GM23338 (cell line): ENCODE data around the gene MACO1. TPM values are rescaled to one million over a fixed set of nuclear protein-coding genes. Genes with fewer than 3 reads are reported as not detected.

ENCODE experiments used
- ATAC-seq: fragments of 200-7000 bp; cut with Tn5 transposase; 3 replicates; pipeline ENCODE4 v1.9.1; 2020
- DNase-seq: peaks from one replicate; pipeline ENCODE4 v3.0.0-alpha.2; 2015; ENCODE audit warnings: low spot score
- H2AFZ ChIP-seq: fragments of 200-600 bp; sonication (generic); 2 replicates; pipeline ENCODE4 v1.8.0; 2016; ENCODE audit warnings: antibody characterized with exemption, mild to moderate bottlenecking, moderate library complexity
- H3F3A ChIP-seq: fragments of 200-600 bp; sonication (generic); replicated peaks from 2 replicates; pipeline ENCODE4 v1.8.0; 2017; ENCODE audit warnings: antibody characterized with exemption, mixed run types, low read depth
- H3K27ac ChIP-seq: fragments of 200-600 bp; sonication (generic); 2 replicates; pipeline ENCODE4 v1.6.1; 2016; ENCODE audit warnings: low read depth
- H3K27me3 ChIP-seq: fragments of 200-600 bp; sonication (generic); 2 replicates; pipeline ENCODE4 v1.8.0; 2016; ENCODE audit warnings: mild to moderate bottlenecking, mixed run types, moderate library complexity; ENCODE audit not compliant: insufficient read depth
- H3K36me3 ChIP-seq: fragments of 200-600 bp; sonication (generic); 2 replicates; pipeline ENCODE4 v1.8.0; 2016; ENCODE audit warnings: mild to moderate bottlenecking; ENCODE audit not compliant: insufficient read depth
- H3K4me1 ChIP-seq: fragments of 200-600 bp; sonication (generic); 2 replicates; pipeline ENCODE4 v1.8.0; 2016; ENCODE audit warnings: mild to moderate bottlenecking, moderate library complexity; ENCODE audit not compliant: insufficient read depth
- H3K4me2 ChIP-seq: fragments of 200-600 bp; sonication (generic); 2 replicates; pipeline ENCODE4 v1.7.1; 2017; ENCODE audit warnings: mixed run types
- H3K4me3 ChIP-seq: fragments of 200-600 bp; sonication (generic); 2 replicates; pipeline ENCODE4 v1.6.1; 2016; ENCODE audit warnings: mixed run types
- H3K79me2 ChIP-seq: fragments of 200-600 bp; sonication (generic); replicated peaks from 2 replicates; pipeline ENCODE4 v1.8.0; 2017; ENCODE audit warnings: mild to moderate bottlenecking; ENCODE audit not compliant: insufficient read depth
- H3K9me2 ChIP-seq: fragments of 200-600 bp; sonication (generic); 2 replicates; pipeline ENCODE4 v1.8.0; 2017; ENCODE audit not compliant: insufficient read depth
- H4K20me1 ChIP-seq: fragments of 200-600 bp; sonication (generic); replicated peaks from 2 replicates; pipeline ENCODE4 v1.8.0; 2017; ENCODE audit warnings: mild to moderate bottlenecking; ENCODE audit not compliant: insufficient read depth
- H3K27ac Mint-ChIP-seq: 2 replicates; pipeline ENCODE4 v1.8.0; 2020; ENCODE audit warnings: inconsistent platforms, mild to moderate bottlenecking, moderate library complexity, mixed read lengths
- H3K27me3 Mint-ChIP-seq: 3 replicates; pipeline ENCODE4 v1.8.0; 2022; ENCODE audit warnings: low read depth, mild to moderate bottlenecking, moderate library complexity, mixed read lengths, inconsistent platforms; ENCODE audit not compliant: insufficient read depth, poor library complexity
- H3K36me3 Mint-ChIP-seq: 3 replicates; pipeline ENCODE4 v1.8.0; 2021; ENCODE audit warnings: low read depth, mild to moderate bottlenecking, inconsistent platforms, moderate library complexity, mixed read lengths
- H3K4me1 Mint-ChIP-seq: 3 replicates; pipeline ENCODE4 v1.8.0; 2020; ENCODE audit warnings: mild to moderate bottlenecking, inconsistent platforms, mixed read lengths
- H3K4me3 Mint-ChIP-seq: 3 replicates; pipeline ENCODE4 v1.8.0; 2021; ENCODE audit warnings: moderate library complexity, mild to moderate bottlenecking, inconsistent platforms, mixed read lengths
- H3K9me3 Mint-ChIP-seq: 3 replicates; pipeline ENCODE4 v1.8.0; 2020; ENCODE audit warnings: moderate library complexity, mild to moderate bottlenecking, inconsistent platforms, mixed read lengths
- CREB1 ChIP-seq: fragments of 250-450 bp; sonication (Bioruptor Pico); IDR thresholded peaks from 2 replicates; pipeline ENCODE4 v1.5.0; 2020; ENCODE audit warnings: low read depth, mild to moderate bottlenecking, moderate library complexity
- CTCF ChIP-seq, 2 experiments: fragments of 200-600 bp in 1 of 2; sonication (generic) in 1 of 2; conservative IDR thresholded peaks; 2 replicates each; pipeline versions ENCODE4 v1.5.1 to v1.6.1; 2016 to 2017; ENCODE audit warnings: antibody characterized with exemption in 2 of 2, low read depth in 2 of 2, mild to moderate bottlenecking in 2 of 2, moderate library complexity in 1 of 2
- ETS1 ChIP-seq: IDR thresholded peaks from 2 replicates; pipeline ENCODE4 v1.6.1; 2016; ENCODE audit warnings: antibody characterized with exemption
- EZH2 ChIP-seq: fragments of 200-600 bp; sonication (generic); IDR thresholded peaks from one replicate; pipeline ENCODE4 v1.8.0; 2017; ENCODE audit warnings: antibody characterized with exemption, mild to moderate bottlenecking, low read depth; ENCODE audit not compliant: unreplicated experiment
- EZH2phosphoT487 ChIP-seq: fragments of 200-600 bp; sonication (generic); IDR thresholded peaks from one replicate; pipeline ENCODE4 v1.8.1; 2018; ENCODE audit warnings: antibody characterized with exemption; ENCODE audit not compliant: unreplicated experiment
- JUNB ChIP-seq: IDR thresholded peaks from one replicate; pipeline ENCODE4 v1.6.1; 2016; ENCODE audit warnings: antibody characterized with exemption; ENCODE audit not compliant: unreplicated experiment
- NANOG ChIP-seq: IDR thresholded peaks from 2 replicates; pipeline ENCODE4 v1.6.1; 2016; ENCODE audit warnings: antibody characterized with exemption, borderline replicate concordance
- POLR2AphosphoS5 ChIP-seq: IDR thresholded peaks from 2 replicates; pipeline ENCODE4 v1.6.1; 2016; ENCODE audit warnings: antibody characterized with exemption, low read depth
- REST ChIP-seq: IDR thresholded peaks from one replicate; pipeline ENCODE4 v1.6.1; 2018; ENCODE audit warnings: antibody characterized with exemption; ENCODE audit not compliant: unreplicated experiment
- STAT1 ChIP-seq: IDR thresholded peaks from one replicate; pipeline ENCODE4 v1.6.1; 2016; ENCODE audit warnings: antibody characterized with exemption; ENCODE audit not compliant: unreplicated experiment
- ZNF114 ChIP-seq: fragments of 250-450 bp; sonication (Bioruptor Pico); IDR thresholded peaks from 2 replicates; pipeline ENCODE4 v1.5.0; 2020; ENCODE audit warnings: mild to moderate bottlenecking, moderate library complexity
- ZNF331 ChIP-seq: fragments of 250-450 bp; sonication (Bioruptor Pico); IDR thresholded peaks from 2 replicates; pipeline ENCODE4 v1.5.0; 2020; ENCODE audit warnings: low read depth, mild to moderate bottlenecking, moderate library complexity
- ZNF462 ChIP-seq: fragments of 250-450 bp; sonication (Bioruptor Pico); IDR thresholded peaks from 2 replicates; pipeline ENCODE4 v1.5.0; 2020; ENCODE audit warnings: mild to moderate bottlenecking, moderate library complexity
- polyA plus RNA-seq: library from polyadenylated mRNA; unstranded; fragments of >200 nt; fragmentation: Nextera tagmentation; extraction: Ambion mirVana; gene quantifications from 2 replicates; pipeline ENCODE4 v1.2.1, GENCODE V29; 2016
- total RNA-seq: library from RNA; depleted of rRNA; stranded (reverse); fragments of >200 nt; shearing (Covaris generic); gene quantifications from 2 replicates; pipeline ENCODE4 v1.2.3, GENCODE V29; 2014

MACO1 gene
- total and polyA plus RNA-seq, 2 experiments from 2014 or later = 9.8 to 10.6 TPM

- ATAC-seq (no peak), DNase-seq (no peak)
- Histone ChIP-seq H3K27ac (0 out of 2 replicates have a peak overlapping the region, but pooled peaks have one; percentile 4), H3K4me3 (no peak overlapping the region), H3K4me2 (no peak overlapping the region), H3K79me2 (peaks cover 4% of the 10 kb centered on the region), H2AFZ (no peak overlapping the region), H4K20me1 (peaks cover 9% of the 10 kb centered on the region; the same call in 1 of the 2 replicates), H3K9me2 (no peaks in the 10 kb centered on the region), H3K27me3 (no peaks in the 10 kb centered on the region), H3K36me3 (no peaks in the 10 kb centered on the region), H3K4me1 (peaks cover 30% of the 10 kb centered on the region), H3F3A (no peaks in the 10 kb centered on the region)
- Mint-ChIP-seq H3K9me3 (no peaks in the 10 kb centered on the region), H3K27ac (peak overlapping the region; percentile 42; the same call in 1 of the 2 replicates), H3K36me3 (peaks cover 8% of the 10 kb centered on the region; the same call in 1 of the 3 replicates), H3K4me1 (peaks cover 22% of the 10 kb centered on the region), H3K4me3 (no peak overlapping the region), H3K27me3 (no peaks in the 10 kb centered on the region)
- TF ChIP-seq STAT1 (no peak), ETS1 (no peak), JUNB (no peak), EZH2 (no peak), ZNF331 (CRISPR knock-in tag) (no peak), ZNF114 (CRISPR knock-in tag) (no peak), REST (no peak), NANOG (no peak), ZNF462 (CRISPR knock-in tag) (no peak), POLR2AphosphoS5 (no peak), EZH2phosphoT487 (no peak), CTCF (conservative IDR thresholded peaks at IDR 0.05; ENCODE audit: low read depth in 2 of 2) (no peak), CREB1 (CRISPR knock-in tag) (no peak)
Observed at GRCh38 chr1:25447547-25447946, 16.9 kb downstream of the MACO1 start.
